Neural progenitor cell (in vitro differentiated cells): ENCODE measurements around the gene MIPEP. TPM values are rescaled to one million over a fixed set of nuclear protein-coding genes. Genes with fewer than 3 reads are reported as not detected.

Experiments
- DNase-seq: peaks from one replicate; pipeline ENCODE4 v3.0.0-alpha.2; 2016; ENCODE audit warnings: low spot score
- H2AFZ ChIP-seq: fragments of 200-600 bp; sonication (generic); replicated peaks from 2 replicates; pipeline ENCODE4 v1.6.1; 2016; ENCODE audit warnings: antibody characterized with exemption
- H3F3A ChIP-seq: fragments of 200-600 bp; sonication (generic); 2 replicates; pipeline ENCODE4 v1.6.1; 2016; ENCODE audit warnings: antibody characterized with exemption, low read depth
- H3K27ac ChIP-seq: fragments of 200-600 bp; sonication (generic); 2 replicates; pipeline ENCODE4 v1.5.1; 2016; ENCODE audit warnings: mild to moderate bottlenecking
- H3K27me3 ChIP-seq: fragments of 200-600 bp; sonication (generic); 2 replicates; pipeline ENCODE4 v1.6.1; 2016; ENCODE audit warnings: mild to moderate bottlenecking, moderate library complexity
- H3K36me3 ChIP-seq: fragments of 200-600 bp; sonication (generic); 2 replicates; pipeline ENCODE4 v1.5.1; 2016
- H3K4me1 ChIP-seq: fragments of 200-600 bp; sonication (generic); 2 replicates; pipeline ENCODE4 v1.6.1; 2016; ENCODE audit warnings: mixed run types
- H3K4me2 ChIP-seq: fragments of 200-600 bp; sonication (generic); 2 replicates; pipeline ENCODE4 v1.6.1; 2016
- H3K4me3 ChIP-seq: fragments of 200-600 bp; sonication (generic); 2 replicates; pipeline ENCODE4 v1.5.1; 2016
- H3K79me2 ChIP-seq: fragments of 200-600 bp; sonication (generic); 2 replicates; pipeline ENCODE4 v1.6.1; 2016; ENCODE audit warnings: low read depth
- H3K9ac ChIP-seq: fragments of 200-600 bp; sonication (generic); 2 replicates; pipeline ENCODE4 v1.6.1; 2016
- H3K9me3 ChIP-seq: fragments of 200-600 bp; sonication (generic); 2 replicates; pipeline ENCODE4 v1.5.1; 2016; ENCODE audit warnings: low read depth
- H4K20me1 ChIP-seq: fragments of 200-600 bp; sonication (generic); 2 replicates; pipeline ENCODE4 v1.6.1; 2016; ENCODE audit warnings: low read depth
- H3K27ac Mint-ChIP-seq: 3 replicates; pipeline ENCODE4 v1.8.0; 2021; ENCODE audit warnings: mixed read lengths
- H3K27me3 Mint-ChIP-seq: 2 replicates; pipeline ENCODE4 v1.8.0; 2022; ENCODE audit warnings: low read depth, mild to moderate bottlenecking, inconsistent platforms, moderate library complexity, mixed read lengths; ENCODE audit not compliant: insufficient read depth
- H3K36me3 Mint-ChIP-seq: 3 replicates; pipeline ENCODE4 v1.8.0; 2021; ENCODE audit warnings: mixed read lengths
- H3K4me1 Mint-ChIP-seq: 3 replicates; pipeline ENCODE4 v1.8.0; 2021; ENCODE audit warnings: mixed read lengths
- H3K4me3 Mint-ChIP-seq: 3 replicates; pipeline ENCODE4 v1.8.0; 2021; ENCODE audit warnings: mild to moderate bottlenecking, moderate library complexity, mixed read lengths
- H3K9me3 Mint-ChIP-seq: 3 replicates; pipeline ENCODE4 v1.8.0; 2020; ENCODE audit warnings: mixed read lengths
- CTCF ChIP-seq: fragments of 200-600 bp; sonication (generic); IDR thresholded peaks from 2 replicates; pipeline ENCODE4 v1.5.1; 2017; ENCODE audit warnings: antibody characterized with exemption, mild to moderate bottlenecking
- EZH2 ChIP-seq: fragments of 200-600 bp; sonication (generic); IDR thresholded peaks from 2 replicates; pipeline ENCODE4 v1.6.1; 2017; ENCODE audit warnings: antibody characterized with exemption, mild to moderate bottlenecking, moderate library complexity
- EZH2phosphoT487 ChIP-seq: fragments of 200-600 bp; sonication (generic); IDR thresholded peaks from 2 replicates; pipeline ENCODE4 v1.6.1; 2017; ENCODE audit warnings: antibody characterized with exemption
- total RNA-seq: library from RNA; depleted of rRNA; stranded (reverse); fragments of >200 nt; gene quantifications from 2 replicates; pipeline ENCODE4 v1.2.3, GENCODE V29; 2015; ENCODE audit warnings: low replicate concordance

Gene MIPEP
- total RNA-seq, 1 donor from 2014 or later = 22.8 TPM

- no peak for DNase-seq
- H3K9me3 Mint-ChIP-seq = peaks cover 23% of the 10 kb centered on the region
- Histone ChIP-seq H3K79me2 (no peaks in the 10 kb centered on the region), H3K9me3 (no peaks in the 10 kb centered on the region), H3K27ac (no peak overlapping the region), H4K20me1 (no peaks in the 10 kb centered on the region), H3K9ac (no peak overlapping the region), H3F3A (peaks cover 5% of the 10 kb centered on the region), H3K4me3 (no peak overlapping the region), H3K27me3 (no peaks in the 10 kb centered on the region), H3K4me1 (no peaks in the 10 kb centered on the region), H3K4me2 (no peak overlapping the region), H3K36me3 (no peaks in the 10 kb centered on the region), H2AFZ (no peak overlapping the region)
- peaks cover 14% of the 10 kb centered on the region for H3K27me3 Mint-ChIP-seq
- TF ChIP-seq EZH2phosphoT487 (no peak), CTCF (no peak), EZH2 (no peak)
- H3K36me3 Mint-ChIP-seq = no peaks in the 10 kb centered on the region
- H3K27ac Mint-ChIP-seq = no peak overlapping the region
- H3K4me1 Mint-ChIP-seq = peaks cover 2% of the 10 kb centered on the region
- H3K4me3 Mint-ChIP-seq = no peak overlapping the region
Measured at GRCh38 chr13:23711355-23711754, 177.8 kb downstream of the MIPEP start.

- TF ChIP-seq EZH2phosphoT487 (no peak), EZH2 (no peak), CTCF (no peak)
- H3K4me1 ChIP-seq = peaks cover 5% of the 10 kb centered on the region
- H3K4me3 ChIP-seq = no peak overlapping the region
- H3K79me2 ChIP-seq = no peaks in the 10 kb centered on the region
- Mint-ChIP-seq H3K4me1 (peaks cover 10% of the 10 kb centered on the region), H3K27ac (no peak overlapping the region), H3K4me3 (no peak overlapping the region), H3K9me3 (peaks cover 23% of the 10 kb centered on the region), H3K27me3 (peaks cover 20% of the 10 kb centered on the region), H3K36me3 (no peaks in the 10 kb centered on the region)
- H3K9me3 ChIP-seq = no peaks in the 10 kb centered on the region
- H3K27ac ChIP-seq = no peak overlapping the region
- no peak overlapping the region for H3K4me2 ChIP-seq
- H3K27me3 ChIP-seq = no peaks in the 10 kb centered on the region
- no peak for DNase-seq
- no peaks in the 10 kb centered on the region for H3K36me3 ChIP-seq
- H4K20me1 ChIP-seq = no peaks in the 10 kb centered on the region
- no peak overlapping the region for H3K9ac ChIP-seq
- no peak overlapping the region for H2AFZ ChIP-seq
- H3F3A ChIP-seq = peaks cover 5% of the 10 kb centered on the region
Measured at GRCh38 chr13:23710366-23710765, 178.8 kb downstream of the MIPEP start.

DNA sequence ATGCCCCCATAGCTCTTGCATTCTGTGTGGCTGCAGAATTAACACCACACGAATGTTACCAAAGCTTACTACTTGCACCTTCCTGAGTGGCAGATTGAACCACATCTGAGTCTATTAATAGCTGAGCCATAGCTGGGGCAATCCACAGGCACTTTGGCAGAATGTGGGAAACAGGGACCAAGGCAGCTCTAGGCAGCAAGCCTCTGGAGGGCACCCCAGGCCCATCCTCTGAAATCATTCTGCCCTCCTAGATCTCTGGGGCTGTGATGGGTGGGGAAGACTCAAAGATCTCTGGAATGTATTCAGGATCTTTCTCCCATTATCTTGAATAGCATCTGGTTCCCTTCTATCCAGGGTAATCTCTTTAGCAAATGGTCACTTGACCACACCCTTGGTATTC is 179.7 kb downstream of the MIPEP start:
- peaks cover 5% of the 10 kb centered on the region for H3F3A ChIP-seq
- H3K9me3 ChIP-seq = no peaks in the 10 kb centered on the region
- H3K4me3 ChIP-seq = no peak overlapping the region
- H4K20me1 ChIP-seq = no peaks in the 10 kb centered on the region
- DNase-seq = no peak
- H3K27ac Mint-ChIP-seq = no peak overlapping the region
- H3K36me3 ChIP-seq = no peaks in the 10 kb centered on the region
- peaks cover 9% of the 10 kb centered on the region for H3K4me1 Mint-ChIP-seq
- no peaks in the 10 kb centered on the region for H3K36me3 Mint-ChIP-seq
- no peak overlapping the region for H3K9ac ChIP-seq
- no peak overlapping the region for H3K4me3 Mint-ChIP-seq
- H3K27me3 Mint-ChIP-seq = peaks cover 14% of the 10 kb centered on the region
- H3K27me3 ChIP-seq = no peaks in the 10 kb centered on the region
- H3K79me2 ChIP-seq = no peaks in the 10 kb centered on the region
- no peak overlapping the region for H2AFZ ChIP-seq
- peaks cover 8% of the 10 kb centered on the region for H3K4me1 ChIP-seq
- peaks cover 18% of the 10 kb centered on the region for H3K9me3 Mint-ChIP-seq
- TF ChIP-seq EZH2 (no peak), CTCF (no peak), EZH2phosphoT487 (no peak)
- H3K4me2 ChIP-seq = no peak overlapping the region
- no peak overlapping the region for H3K27ac ChIP-seq
